DOHH2 (cell line): Measurements from ENCODE around the gene PAGR1.

Experiments used
- H3F3A ChIP-seq: fragments of 200-600 bp; sonication (generic), shearing (Covaris generic); 2 replicates; pipeline ENCODE4 v1.6.0; 2016; ENCODE audit warnings: antibody characterized with exemption, mild to moderate bottlenecking; ENCODE audit not compliant: control insufficient read depth, insufficient read depth
- H3K27ac ChIP-seq: fragments of 200-600 bp; sonication (generic); 2 replicates; pipeline ENCODE4 v1.5.1; 2014; ENCODE audit warnings: low read depth, mild to moderate bottlenecking, low read length, moderate library complexity
- H3K27me3 ChIP-seq: fragments of 200-600 bp; sonication (generic); 2 replicates; pipeline ENCODE4 v1.6.1; 2014; ENCODE audit warnings: mild to moderate bottlenecking, low read length, mixed read lengths; ENCODE audit not compliant: control insufficient read depth
- H3K36me3 ChIP-seq: fragments of 200-600 bp; sonication (generic); 2 replicates; pipeline ENCODE4 v1.6.1; 2014; ENCODE audit warnings: mild to moderate bottlenecking, low read length, moderate library complexity, mixed read lengths; ENCODE audit not compliant: control insufficient read depth
- H3K4me1 ChIP-seq: fragments of 200-600 bp; sonication (generic); 2 replicates; pipeline ENCODE4 v1.6.1; 2014; ENCODE audit warnings: mild to moderate bottlenecking, low read length, mixed read lengths; ENCODE audit not compliant: control insufficient read depth
- H3K4me2 ChIP-seq: fragments of 200-600 bp; sonication (generic); 2 replicates; pipeline ENCODE4 v1.6.0; 2014; ENCODE audit warnings: mild to moderate bottlenecking, low read length, moderate library complexity
- H3K4me3 ChIP-seq: fragments of 200-600 bp; sonication (generic); 2 replicates; pipeline ENCODE4 v1.5.1; 2014; ENCODE audit warnings: mild to moderate bottlenecking, low read length, mixed read lengths
- H3K79me2 ChIP-seq: fragments of 200-600 bp; sonication (generic); 2 replicates; pipeline ENCODE4 v1.6.1; 2014; ENCODE audit warnings: mild to moderate bottlenecking, low read length, mixed read lengths; ENCODE audit not compliant: control insufficient read depth
- H3K9me2 ChIP-seq: fragments of 200-600 bp; sonication (generic); replicated peaks from 2 replicates; pipeline ENCODE4 v1.6.1; 2014; ENCODE audit warnings: mild to moderate bottlenecking, low read length, mixed read lengths; ENCODE audit not compliant: control insufficient read depth
- H3K9me3 ChIP-seq: fragments of 200-600 bp; sonication (generic); 2 replicates; pipeline ENCODE4 v1.6.1; 2014; ENCODE audit warnings: antibody characterized with exemption, low read length, mixed read lengths; ENCODE audit not compliant: control insufficient read depth, insufficient read depth
- H4K20me1 ChIP-seq: fragments of 200-600 bp; sonication (generic); 2 replicates; pipeline ENCODE4 v1.6.0; 2014; ENCODE audit warnings: low read depth, mild to moderate bottlenecking, antibody characterized with exemption, low read length, moderate library complexity; ENCODE audit not compliant: control insufficient read depth, insufficient read depth
- CTCF ChIP-seq: fragments of 200-600 bp; sonication (generic); IDR thresholded peaks from one replicate; pipeline ENCODE4 v1.5.1; 2014; ENCODE audit warnings: antibody characterized with exemption, mild to moderate bottlenecking, low read depth, low read length; ENCODE audit not compliant: poor library complexity, severe bottlenecking
- EZH2phosphoT487 ChIP-seq: fragments of 200-600 bp; sonication (generic); IDR thresholded peaks from 2 replicates; pipeline ENCODE4 v1.6.1; 2017; ENCODE audit warnings: borderline replicate concordance, mild to moderate bottlenecking, antibody characterized with exemption, low read length, moderate library complexity, mixed read lengths

The PAGR1 gene

GRCh38 chr16:29811170-29811895, 4.6 kb upstream of the PAGR1 start:
- Histone ChIP-seq H3F3A (peaks cover 13% of the 10 kb centered on the region), H3K9me3 (no peaks in the 10 kb centered on the region), H3K27ac (peak overlapping the region; percentile 7; the same call in 1 of the 2 replicates), H3K36me3 (peaks cover 39% of the 10 kb centered on the region), H3K27me3 (no peaks in the 10 kb centered on the region), H3K79me2 (peaks cover 28% of the 10 kb centered on the region), H3K4me2 (peak overlapping the region; percentile 97), H4K20me1 (peaks cover 24% of the 10 kb centered on the region), H3K4me1 (peaks cover 72% of the 10 kb centered on the region), H3K4me3 (peak overlapping the region; percentile 97), H3K9me2 (no peaks in the 10 kb centered on the region)
- TF ChIP-seq EZH2phosphoT487 = no peak
- no peak for TF ChIP-seq CTCF

DNA sequence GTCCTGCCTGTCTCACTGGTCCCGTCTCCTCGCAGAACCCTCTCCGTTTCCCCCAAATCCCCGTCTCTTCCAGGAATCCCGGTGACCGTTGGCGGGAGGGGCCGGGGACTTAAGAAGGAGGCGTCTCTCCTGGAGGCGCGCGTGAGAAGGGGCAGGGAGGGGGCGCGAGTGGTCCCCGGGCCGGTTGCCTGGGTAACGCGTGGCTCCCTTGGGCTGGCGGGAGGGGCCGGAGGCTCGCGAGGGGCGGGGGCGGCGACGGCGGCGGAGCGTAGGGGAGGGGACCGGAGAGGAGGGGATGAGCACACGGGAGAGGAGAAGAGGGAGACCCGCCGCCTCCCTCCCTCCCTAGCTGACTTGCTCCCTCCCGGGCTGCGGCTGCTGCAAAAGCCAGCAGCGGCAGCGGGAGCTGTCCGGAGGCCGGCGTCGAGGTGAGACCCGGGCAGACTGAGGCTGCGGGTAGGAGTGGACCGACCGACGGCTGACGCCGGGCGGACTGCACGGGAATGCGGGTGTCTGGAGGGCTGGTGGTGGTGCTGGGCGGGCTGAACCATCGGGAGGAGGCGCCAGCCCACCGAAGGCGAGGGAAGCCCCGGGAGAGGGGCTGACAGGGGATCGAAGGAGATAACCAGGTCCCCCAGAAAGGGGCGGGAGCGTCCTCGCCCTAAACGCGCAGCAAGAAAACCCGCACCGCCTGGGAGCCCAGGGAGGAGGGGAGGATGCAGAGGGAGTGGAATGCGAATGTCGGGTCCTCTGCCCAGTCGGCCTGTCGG, 3.9 kb upstream of the PAGR1 start, which contains the start of gene PRRT2:
PRRT2 (plus strand) TSS at position 298 of the 770 bp plus-strand sequence. CDS start 862 bp downstream, outside the sequence.
- H3K9me3 ChIP-seq = no peaks in the 10 kb centered on the region
- TF ChIP-seq EZH2phosphoT487 = no peak
- peak within 1 kb of the TSS; percentile 7; the same call in 1 of the 2 replicates for H3K27ac ChIP-seq
- peaks cover 72% of the 10 kb centered on the region for H3K4me1 ChIP-seq
- no peaks in the 10 kb centered on the region for H3K9me2 ChIP-seq
- H4K20me1 ChIP-seq = peaks cover 24% of the 10 kb centered on the region
- peaks cover 35% of the 10 kb centered on the region for H3K79me2 ChIP-seq
- H3F3A ChIP-seq = peaks cover 13% of the 10 kb centered on the region
- H3K27me3 ChIP-seq = no peaks in the 10 kb centered on the region
- H3K36me3 ChIP-seq = peaks cover 45% of the 10 kb centered on the region
- peak within 1 kb of the TSS; percentile 97 for H3K4me3 ChIP-seq
- peak within 1 kb of the TSS; percentile 97 for H3K4me2 ChIP-seq

DNA sequence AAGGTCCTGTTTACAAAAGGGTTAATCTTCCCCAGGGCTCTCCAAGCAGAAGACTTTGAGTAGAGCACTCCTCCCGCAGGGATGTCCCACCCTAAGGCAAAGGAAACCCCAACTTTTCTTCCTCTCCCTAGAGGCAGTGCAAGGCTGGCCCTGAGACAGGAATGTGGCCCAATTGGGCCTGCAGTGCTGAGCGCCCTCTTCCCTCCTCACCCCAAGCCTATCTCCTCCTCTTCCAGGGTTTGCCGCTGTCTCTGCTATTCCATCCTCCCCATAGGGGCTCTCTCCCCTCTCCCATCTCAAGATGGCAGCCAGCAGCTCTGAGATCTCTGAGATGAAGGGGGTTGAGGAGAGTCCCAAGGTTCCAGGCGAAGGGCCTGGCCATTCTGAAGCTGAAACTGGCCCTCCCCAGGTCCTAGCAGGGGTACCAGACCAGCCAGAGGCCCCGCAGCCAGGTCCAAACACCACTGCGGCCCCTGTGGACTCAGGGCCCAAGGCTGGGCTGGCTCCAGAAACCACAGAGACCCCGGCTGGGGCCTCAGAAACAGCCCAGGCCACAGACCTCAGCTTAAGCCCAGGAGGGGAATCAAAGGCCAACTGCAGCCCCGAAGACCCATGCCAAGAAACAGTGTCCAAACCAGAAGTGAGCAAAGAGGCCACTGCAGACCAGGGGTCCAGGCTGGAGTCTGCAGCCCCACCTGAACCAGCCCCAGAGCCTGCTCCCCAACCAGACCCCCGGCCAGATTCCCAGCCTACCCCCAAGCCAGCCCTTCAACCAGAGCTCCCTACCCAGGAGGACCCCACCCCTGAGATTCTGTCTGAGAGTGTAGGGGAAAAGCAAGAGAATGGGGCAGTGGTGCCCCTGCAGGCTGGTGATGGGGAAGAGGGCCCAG, 3.0 kb upstream of the PAGR1 start:
- TF ChIP-seq CTCF (no peak), EZH2phosphoT487 (no peak)
- peaks cover 80% of the 10 kb centered on the region for H3K4me1 ChIP-seq
- no peaks in the 10 kb centered on the region for H3K9me3 ChIP-seq
- H3F3A ChIP-seq = peaks cover 13% of the 10 kb centered on the region
- H3K27ac ChIP-seq = no peak overlapping the region
- no peaks in the 10 kb centered on the region for H3K9me2 ChIP-seq
- H3K4me3 ChIP-seq = no peak overlapping the region
- peaks cover 27% of the 10 kb centered on the region for H4K20me1 ChIP-seq
- peaks cover 35% of the 10 kb centered on the region for H3K79me2 ChIP-seq
- no peaks in the 10 kb centered on the region for H3K27me3 ChIP-seq
- peaks cover 39% of the 10 kb centered on the region for H3K36me3 ChIP-seq
- no peak overlapping the region for H3K4me2 ChIP-seq
